ENCODE data around the gene EIF3L.

EIF3L gene

GRCh38 chr22:37822079-37822833 lies 27.0 kb upstream of the EIF3L start:
- TF ChIP-seq CTCF (IDR thresholded peaks at IDR 0.05; ENCODE audit: poor library complexity, severe bottlenecking) = no peak
- no peak overlapping the region for H3K27ac ChIP-seq (ENCODE audit: poor library complexity, severe bottlenecking)
- H3K36me3 ChIP-seq (ENCODE audit: low read depth) = no peaks in the 10 kb centered on the region
- no peaks in the 10 kb centered on the region for H3K4me1 ChIP-seq (ENCODE audit: insufficient read depth, poor library complexity, severe bottlenecking)
- H3K4me3 ChIP-seq (ENCODE audit: severe bottlenecking) = no peak overlapping the region
- no peak for DNase-seq (ENCODE audit: low spot score)
- no peak for ATAC-seq (ENCODE audit: low read depth)
- H3K27me3 ChIP-seq (ENCODE audit: insufficient read depth, poor library complexity, severe bottlenecking) = peaks cover 34% of the 10 kb centered on the region
- H3K9me3 ChIP-seq (ENCODE audit: severe bottlenecking) = no peaks in the 10 kb centered on the region

- no peak for ATAC-seq (ENCODE audit: low read depth)
- DNase-seq (ENCODE audit: low spot score) = no peak
- no peaks in the 10 kb centered on the region for H3K9me3 ChIP-seq (ENCODE audit: severe bottlenecking)
- no peak within 1 kb of the TSS for H3K27ac ChIP-seq (ENCODE audit: poor library complexity, severe bottlenecking)
- H3K36me3 ChIP-seq (ENCODE audit: low read depth) = no peaks in the 10 kb centered on the region
- H3K4me3 ChIP-seq (ENCODE audit: severe bottlenecking) = no peak within 1 kb of the TSS
- no peaks in the 10 kb centered on the region for H3K4me1 ChIP-seq (ENCODE audit: insufficient read depth, poor library complexity, severe bottlenecking)
- H3K27me3 ChIP-seq (ENCODE audit: insufficient read depth, poor library complexity, severe bottlenecking) = peaks cover 32% of the 10 kb centered on the region
- no peak for TF ChIP-seq CTCF (IDR thresholded peaks at IDR 0.05; ENCODE audit: poor library complexity, severe bottlenecking)
These were observed 25.9 kb upstream of the EIF3L start, which contains the start of gene GALR3 for GRCh38 chr22:37823134-37823985. Gene GALR3, plus strand, starts transcription at chr22:37823382. Its CDS starts 25 bp downstream, at chr22:37823407.

GRCh38 chr22:37824674-37825641 lies 24.3 kb upstream of the EIF3L start:
- ATAC-seq (ENCODE audit: low read depth) = no peak
- DNase-seq (ENCODE audit: low spot score) = no peak
- H3K9me3 ChIP-seq (ENCODE audit: severe bottlenecking) = no peaks in the 10 kb centered on the region
- H3K27ac ChIP-seq (ENCODE audit: poor library complexity, severe bottlenecking) = no peak overlapping the region
- H3K4me1 ChIP-seq (ENCODE audit: insufficient read depth, poor library complexity, severe bottlenecking) = no peaks in the 10 kb centered on the region
- TF ChIP-seq CTCF (IDR thresholded peaks at IDR 0.05; ENCODE audit: poor library complexity, severe bottlenecking) = no peak
- no peaks in the 10 kb centered on the region for H3K36me3 ChIP-seq (ENCODE audit: low read depth)
- H3K4me3 ChIP-seq (ENCODE audit: severe bottlenecking) = no peak overlapping the region
- H3K27me3 ChIP-seq (ENCODE audit: insufficient read depth, poor library complexity, severe bottlenecking) = peaks cover 19% of the 10 kb centered on the region

- no peak for TF ChIP-seq CTCF (IDR thresholded peaks at IDR 0.05; ENCODE audit: poor library complexity, severe bottlenecking)
- peaks cover 11% of the 10 kb centered on the region; the same call in 1 of the 2 replicates for H3K36me3 ChIP-seq (ENCODE audit: low read depth)
- no peaks in the 10 kb centered on the region for H3K4me1 ChIP-seq (ENCODE audit: insufficient read depth, poor library complexity, severe bottlenecking)
- no peak for ATAC-seq (ENCODE audit: low read depth)
- peaks cover 19% of the 10 kb centered on the region for H3K27me3 ChIP-seq (ENCODE audit: insufficient read depth, poor library complexity, severe bottlenecking)
- H3K9me3 ChIP-seq (ENCODE audit: severe bottlenecking) = no peaks in the 10 kb centered on the region
- no peak for DNase-seq (ENCODE audit: low spot score)
- H3K27ac ChIP-seq (ENCODE audit: poor library complexity, severe bottlenecking) = no peak overlapping the region
- H3K4me3 ChIP-seq (ENCODE audit: severe bottlenecking) = no peak overlapping the region
These were observed 22.2 kb upstream of the EIF3L start for GRCh38 chr22:37827056-37827455.
